ENCODE results near the gene REXO2.

DNA sequence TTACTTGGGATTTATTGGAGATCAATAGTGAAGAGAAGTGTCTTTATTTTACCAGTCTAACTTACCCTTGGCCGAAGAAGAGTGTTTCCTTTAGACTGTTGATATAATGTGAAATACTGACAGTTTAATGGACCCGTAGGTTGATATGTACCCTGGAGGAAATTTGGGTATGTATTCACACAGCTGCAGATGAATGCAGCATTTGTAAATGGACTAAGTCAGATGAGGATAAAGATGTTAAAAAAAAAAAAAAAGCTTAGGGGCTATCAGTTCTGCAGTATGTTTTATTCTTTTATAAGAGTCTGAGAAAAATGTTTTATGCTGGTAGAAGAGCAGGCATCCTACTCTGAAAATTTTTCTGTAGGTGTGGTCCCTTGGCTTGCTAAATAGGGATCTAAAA, 2.7 kb downstream of the REXO2 start:
- TF ChIP-seq POLR2A (IDR thresholded peaks at IDR 0.05): no peak
- TF ChIP-seq, protein P1, sequence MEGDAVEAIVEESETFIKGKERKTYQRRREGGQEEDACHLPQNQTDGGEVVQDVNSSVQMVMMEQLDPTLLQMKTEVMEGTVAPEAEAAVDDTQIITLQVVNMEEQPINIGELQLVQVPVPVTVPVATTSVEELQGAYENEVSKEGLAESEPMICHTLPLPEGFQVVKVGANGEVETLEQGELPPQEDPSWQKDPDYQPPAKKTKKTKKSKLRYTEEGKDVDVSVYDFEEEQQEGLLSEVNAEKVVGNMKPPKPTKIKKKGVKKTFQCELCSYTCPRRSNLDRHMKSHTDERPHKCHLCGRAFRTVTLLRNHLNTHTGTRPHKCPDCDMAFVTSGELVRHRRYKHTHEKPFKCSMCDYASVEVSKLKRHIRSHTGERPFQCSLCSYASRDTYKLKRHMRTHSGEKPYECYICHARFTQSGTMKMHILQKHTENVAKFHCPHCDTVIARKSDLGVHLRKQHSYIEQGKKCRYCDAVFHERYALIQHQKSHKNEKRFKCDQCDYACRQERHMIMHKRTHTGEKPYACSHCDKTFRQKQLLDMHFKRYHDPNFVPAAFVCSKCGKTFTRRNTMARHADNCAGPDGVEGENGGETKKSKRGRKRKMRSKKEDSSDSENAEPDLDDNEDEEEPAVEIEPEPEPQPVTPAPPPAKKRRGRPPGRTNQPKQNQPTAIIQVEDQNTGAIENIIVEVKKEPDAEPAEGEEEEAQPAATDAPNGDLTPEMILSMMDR (IDR thresholded peaks at IDR 0.05): no peak

Measured in Peyer's patch (tissue), 4 donors.